CD4-positive, alpha-beta T cell treated with Interleukin-15 for 4 hours (primary cell): Measurements from ENCODE around the gene BCL6.
A peak's percentile ranks its signal among the peaks of the same experiment; 100 is the strongest.

Source experiments
- DNase-seq: peaks from one replicate; pipeline ENCODE4 v3.0.0-alpha.2; 2020; ENCODE audit warnings: low spot score

Gene BCL6

DNA sequence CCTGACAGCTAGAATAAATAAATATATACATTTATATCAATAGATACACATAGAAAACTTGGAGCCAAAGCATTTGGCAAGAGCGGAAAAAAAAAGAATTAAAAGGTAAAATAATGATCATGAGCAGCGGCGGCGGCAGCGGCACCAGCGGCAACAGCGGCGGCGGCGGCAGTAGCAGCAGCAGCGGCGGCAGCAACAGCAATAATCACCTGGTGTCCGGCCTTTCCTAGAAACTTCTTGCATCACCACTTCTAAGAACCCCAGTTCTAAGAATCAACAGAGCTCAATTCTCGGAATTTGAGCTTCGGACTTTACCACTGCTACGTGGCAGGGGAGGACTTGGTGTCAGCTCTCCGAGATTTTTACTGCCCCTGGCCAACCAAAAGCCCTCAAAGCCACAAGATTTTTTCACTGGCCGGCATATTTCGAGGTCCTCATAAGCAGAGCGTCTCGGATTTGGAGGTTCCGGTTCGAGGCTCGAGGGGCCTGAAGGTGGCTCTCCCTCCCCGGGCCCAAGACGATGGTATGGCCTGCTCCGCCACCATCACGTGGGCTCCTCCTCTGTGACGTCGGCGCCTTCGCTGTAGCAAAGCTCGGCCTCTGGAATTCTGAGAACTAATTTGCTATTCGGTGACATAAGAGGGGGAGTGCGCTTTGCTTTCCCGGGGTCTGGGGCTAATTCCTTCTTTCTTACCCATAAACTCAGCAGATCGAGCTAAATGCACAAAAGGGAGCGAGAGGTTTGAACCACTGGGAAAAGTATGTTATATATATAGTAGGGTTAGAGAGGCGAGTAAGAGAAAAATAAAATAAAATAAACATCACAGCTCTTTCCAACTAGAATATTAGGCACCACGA, at the start of gene BCL6:
Gene BCL6, minus strand, starts transcription at position 268 of the 858 bp plus-strand sequence. CDS start 11,775 bp downstream, outside the sequence.
- peak; percentile 97 for DNase-seq

- DNase-seq, result no peak
These were observed 49.5 kb upstream of the BCL6 start for GRCh38 chr3:187794731-187795130.

DNA sequence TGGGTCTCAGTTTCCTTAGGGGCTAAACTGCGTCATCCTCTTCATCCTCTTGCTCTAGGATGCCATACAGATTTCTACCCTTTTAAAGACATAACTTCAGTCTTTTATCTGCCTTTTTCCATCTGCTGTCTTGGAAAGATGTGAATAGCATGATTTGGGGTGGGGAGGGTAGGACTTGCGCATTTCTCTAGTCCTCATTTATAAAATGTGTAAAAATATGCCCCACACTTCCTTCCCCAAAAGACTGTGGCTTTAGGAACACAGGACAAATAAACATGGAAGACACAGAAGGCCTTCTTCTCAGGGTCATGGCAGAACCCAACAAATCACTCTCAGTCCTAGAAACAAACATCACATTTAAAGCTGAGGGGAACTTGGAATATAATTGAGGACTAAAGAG, 48.4 kb upstream of the BCL6 start:
- DNase-seq, result no peak

DNA sequence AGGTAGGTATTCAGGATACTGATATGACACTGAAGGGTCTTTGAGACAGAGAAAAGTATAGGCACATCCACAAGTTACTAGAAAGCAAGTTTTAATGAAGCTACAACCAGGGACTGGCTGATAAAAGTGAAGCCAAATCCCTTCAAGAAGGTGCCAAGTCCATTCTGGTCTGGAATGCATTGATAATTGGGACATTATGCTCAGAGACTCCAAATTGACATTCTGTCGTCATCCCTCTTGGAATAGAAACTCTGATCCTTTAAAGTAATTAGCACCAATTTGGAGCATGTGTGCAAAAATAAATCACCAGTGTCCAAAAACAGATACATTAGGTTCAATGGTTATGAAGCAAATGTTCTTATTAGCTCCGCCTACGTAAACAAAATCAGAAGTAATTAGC, 47.3 kb upstream of the BCL6 start:
- no peak for DNase-seq

DNA sequence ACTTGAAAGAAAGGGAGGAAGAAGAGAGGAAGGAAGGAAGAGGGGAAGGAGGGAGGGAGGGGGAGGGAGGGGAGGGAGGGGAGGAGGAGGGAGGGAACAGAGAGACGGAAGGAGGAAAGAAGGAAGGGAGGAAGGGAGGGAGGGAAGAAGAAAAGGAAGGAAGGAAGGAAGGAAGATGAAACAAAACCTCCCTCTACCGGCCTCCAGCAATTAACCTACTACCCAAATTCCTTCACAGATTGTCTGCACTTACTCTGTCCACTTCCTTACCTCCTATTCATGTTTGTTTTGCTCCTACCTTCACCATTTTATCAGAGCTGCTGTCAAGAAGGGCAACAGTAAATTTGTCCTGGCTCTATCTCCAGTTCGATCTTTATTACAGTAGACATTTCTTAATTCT, 44.6 kb upstream of the BCL6 start:
- DNase-seq, result no peak

DNA sequence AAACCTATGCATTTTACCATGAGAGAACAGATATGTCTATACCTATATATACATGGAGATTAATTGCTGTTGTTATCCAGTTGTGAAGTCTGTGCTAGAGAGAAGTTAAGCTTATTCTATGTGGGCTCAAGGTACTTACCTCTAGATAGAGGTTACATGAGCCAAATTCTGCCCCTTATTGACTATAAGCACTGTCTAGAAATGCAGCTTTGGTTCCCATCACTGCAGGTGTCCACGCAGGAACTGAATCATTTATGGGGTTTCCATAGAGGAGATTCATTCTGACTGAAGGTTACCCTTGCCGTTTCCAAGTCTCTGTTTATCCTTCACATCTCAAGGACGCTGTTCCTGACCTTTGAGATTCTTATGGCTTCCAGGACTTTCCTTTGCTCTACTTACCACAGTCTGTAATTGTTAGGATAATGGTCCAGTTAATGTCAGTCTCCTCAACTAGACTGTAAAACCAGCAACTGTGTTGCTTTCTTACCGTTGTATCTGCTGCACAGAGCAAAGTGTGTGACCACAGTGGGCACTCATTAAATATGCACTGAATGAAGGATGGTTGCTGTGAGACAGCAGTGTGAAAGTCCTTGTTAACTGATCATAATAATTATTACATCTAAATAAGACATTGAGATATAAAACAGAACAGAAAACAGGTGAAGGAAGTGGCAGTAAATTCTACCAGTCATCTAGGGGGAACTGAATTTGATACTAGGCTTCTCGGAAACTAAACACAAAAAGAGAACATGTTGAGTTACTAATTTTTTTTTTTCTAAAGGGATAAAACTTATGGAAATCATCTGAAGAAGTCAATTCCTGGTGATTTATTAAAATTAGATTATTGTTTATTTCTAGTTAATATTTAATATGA, 44.0 kb upstream of the BCL6 start:
- no peak for DNase-seq

DNA sequence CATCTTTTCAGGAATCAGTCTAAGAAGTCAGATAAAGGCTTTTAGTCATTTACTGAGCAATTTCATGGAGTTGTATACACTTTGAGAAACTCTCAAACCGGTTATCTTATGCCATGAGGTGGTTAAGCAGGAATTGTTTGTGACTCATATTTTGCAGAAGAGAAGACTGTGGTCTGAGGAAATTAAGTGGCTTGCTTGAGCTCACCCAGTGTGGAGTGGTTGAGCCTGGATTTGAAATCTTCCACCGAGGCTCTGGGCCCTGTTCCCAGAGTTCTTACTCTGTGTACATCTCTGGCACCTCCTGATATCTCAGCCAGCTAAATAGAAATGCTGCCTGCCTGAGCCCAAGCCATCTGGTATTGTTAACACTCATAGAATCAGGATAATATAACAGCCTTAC, 37.8 kb upstream of the BCL6 start:
- no peak for DNase-seq

DNA sequence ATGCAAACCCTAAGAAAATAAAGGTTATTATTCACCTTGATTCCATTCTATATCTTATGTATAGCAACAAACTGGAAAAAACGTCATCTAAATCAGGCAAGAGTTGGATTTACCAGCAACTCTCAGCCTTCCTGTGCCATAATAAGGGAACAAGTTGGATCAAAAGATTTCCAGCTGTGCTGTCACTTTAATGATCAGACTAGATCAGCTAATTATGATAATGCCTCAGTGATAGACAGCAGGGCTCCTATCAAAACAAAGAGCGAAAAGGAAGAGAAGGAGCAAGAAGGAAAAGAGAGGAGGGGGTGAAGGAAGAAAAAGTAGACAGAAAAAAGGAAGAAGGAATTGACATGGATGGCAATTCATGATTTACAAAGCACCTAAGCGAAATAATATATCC, 36.7 kb upstream of the BCL6 start:
- DNase-seq, result no peak

GRCh38 chr3:187781001-187781400, 35.7 kb upstream of the BCL6 start:
- no peak for DNase-seq

GRCh38 chr3:187778726-187779125, 33.5 kb upstream of the BCL6 start:
- no peak for DNase-seq

DNA sequence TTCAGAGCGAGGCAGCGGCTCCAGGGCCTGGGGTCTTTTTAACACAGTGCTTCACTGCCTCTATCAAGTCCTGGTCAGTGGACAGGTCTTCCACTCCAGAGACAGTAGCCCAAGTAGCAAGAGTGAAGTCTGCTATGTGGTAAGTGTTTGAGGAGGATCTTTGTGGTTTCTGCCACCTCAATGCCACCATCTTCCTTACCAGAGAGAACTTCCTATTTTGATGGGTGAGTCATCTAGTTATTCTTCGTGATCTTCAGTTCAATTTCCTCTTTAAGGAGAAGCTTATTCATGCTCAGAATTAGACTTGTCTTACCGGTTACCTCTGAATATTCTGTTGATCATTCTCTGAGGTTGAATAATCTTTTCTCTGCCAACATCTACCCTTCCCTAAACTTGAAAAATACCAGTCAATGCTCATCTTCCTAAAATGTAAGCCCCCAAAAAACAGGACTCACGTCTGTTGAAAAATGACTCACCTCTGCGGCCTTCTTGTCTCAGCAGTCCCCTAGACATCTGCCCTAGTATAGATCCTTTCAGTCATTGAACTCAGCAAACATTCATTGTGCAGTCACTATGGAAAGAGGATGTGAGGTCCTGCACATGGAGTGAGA, 32.2 kb upstream of the BCL6 start:
- peak; percentile 73 for DNase-seq

GRCh38 chr3:187775549-187775948, 30.3 kb upstream of the BCL6 start:
- DNase-seq, result no peak

- no peak for DNase-seq
These were observed 29.0 kb upstream of the BCL6 start for GRCh38 chr3:187774185-187774789.

DNA sequence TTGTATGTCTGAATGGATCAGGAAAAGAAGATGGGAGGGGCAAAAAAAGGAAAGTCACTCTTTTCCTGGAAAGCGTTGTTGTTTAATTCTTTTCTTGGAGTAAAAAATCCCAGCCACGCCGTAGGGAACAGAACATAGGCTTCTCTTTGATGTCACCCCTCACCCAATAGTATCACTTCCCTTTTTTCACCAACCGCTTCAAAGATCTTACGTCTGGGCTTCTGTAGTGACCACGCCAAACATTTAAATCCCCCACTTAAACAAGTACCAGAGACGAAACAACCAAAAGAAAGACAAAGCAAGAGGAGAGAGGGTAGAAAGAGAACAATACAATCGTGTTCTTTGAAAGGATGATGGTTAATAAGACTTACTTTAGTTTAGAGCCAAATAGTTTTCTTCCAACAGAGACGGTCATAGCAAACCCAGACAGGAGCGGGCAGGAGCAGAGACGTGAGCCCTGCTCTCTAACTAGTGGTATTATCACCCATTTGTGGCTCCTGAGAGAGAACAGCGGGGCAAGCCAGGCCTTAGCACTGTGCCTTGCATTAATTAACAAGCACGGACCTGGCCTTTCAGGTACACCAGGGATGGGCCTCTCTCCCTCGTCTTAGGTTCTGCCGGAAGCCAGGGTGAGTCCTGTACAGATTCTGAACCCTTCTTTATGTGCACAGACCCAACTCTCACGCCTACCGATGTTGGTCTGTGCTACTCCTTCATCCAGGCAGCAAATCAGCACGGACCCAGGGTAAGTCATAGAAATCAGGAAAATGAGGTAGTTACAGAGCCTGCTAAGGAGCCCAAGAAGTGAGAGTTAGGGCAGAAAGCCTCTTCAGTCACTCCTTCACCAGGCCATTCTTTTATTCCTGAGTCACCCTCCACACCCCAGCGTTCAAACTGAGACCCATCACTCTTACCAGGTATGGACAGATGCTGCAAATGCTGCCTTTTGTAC, 28.2 kb upstream of the BCL6 start:
- DNase-seq, result no peak

- DNase-seq, result peak; percentile 64
These were observed 25.0 kb upstream of the BCL6 start for GRCh38 chr3:187770224-187770623.

DNA sequence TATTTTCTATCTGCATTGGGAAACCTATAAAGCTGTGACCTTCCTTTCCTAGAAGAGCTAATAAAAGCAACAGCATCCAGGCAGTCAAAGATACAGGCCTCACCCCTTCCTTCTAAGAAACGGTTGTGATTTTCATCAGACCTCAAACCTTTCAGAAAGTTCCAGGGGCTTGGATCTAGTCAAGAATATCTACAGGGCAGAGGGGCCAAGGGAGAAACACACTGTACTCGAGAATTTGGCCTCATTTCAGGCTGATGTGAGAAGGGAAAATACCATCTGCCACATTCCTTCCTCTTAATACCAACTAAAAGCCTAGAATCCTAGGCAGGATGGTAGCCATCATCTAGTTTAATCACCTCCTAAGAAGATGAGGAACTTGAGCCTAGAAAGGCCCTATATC, 24.5 kb upstream of the BCL6 start:
- no peak for DNase-seq

DNA sequence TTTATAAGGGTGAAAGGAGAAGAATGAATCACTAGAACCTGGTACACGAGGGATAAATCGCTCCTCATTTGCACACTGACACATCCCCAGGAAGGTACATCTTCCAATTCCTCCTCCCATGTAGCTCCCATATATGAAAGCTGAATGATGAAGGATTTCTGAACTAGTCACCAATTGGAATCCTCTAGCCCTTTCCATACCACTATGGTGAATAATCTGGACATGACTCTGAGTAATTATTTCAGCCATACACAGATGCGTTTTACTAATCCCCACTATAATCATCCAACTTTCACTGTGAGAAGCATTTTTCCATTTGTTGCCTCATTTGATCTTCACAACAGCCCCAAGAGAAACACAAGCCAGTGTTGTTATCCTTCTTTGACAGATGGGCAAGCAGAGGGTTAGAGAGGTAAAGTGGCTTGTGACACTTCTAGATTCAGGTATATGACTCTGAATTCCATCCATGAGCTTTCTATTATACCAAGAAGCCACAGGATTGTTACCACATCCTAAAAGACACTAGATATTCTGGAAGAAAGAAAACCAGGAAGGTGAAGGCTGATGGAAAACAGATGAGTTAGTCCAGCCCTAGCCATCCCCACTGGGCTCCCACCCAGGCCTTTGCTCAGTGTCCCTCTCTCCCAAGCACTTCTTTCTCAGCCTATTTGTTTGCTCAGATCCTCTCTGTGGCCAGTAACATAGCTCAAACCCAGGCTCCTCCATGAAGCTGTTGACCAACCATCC, 22.2 kb upstream of the BCL6 start:
- DNase-seq, result no peak

DNA sequence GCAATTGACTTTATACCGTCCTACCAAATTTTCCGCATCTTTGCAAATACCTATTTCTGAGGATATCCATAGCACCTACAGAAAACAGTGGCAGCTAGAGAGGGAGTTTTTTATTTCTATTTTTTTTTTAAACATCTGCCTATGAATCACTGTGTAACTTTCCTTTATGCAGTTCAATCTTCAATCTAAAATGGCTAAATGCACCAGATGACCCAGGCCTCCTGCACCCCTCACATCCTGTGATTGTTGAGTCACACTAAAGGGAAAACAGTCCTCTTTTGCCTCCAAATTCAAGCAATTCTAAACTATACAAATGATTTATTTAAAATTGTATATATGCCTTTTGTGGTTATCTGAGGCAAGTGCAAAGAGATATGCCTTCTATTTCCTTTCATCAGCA, 20.1 kb upstream of the BCL6 start:
- no peak for DNase-seq

GRCh38 chr3:187763850-187764648, 18.8 kb upstream of the BCL6 start:
- DNase-seq, result no peak

DNA sequence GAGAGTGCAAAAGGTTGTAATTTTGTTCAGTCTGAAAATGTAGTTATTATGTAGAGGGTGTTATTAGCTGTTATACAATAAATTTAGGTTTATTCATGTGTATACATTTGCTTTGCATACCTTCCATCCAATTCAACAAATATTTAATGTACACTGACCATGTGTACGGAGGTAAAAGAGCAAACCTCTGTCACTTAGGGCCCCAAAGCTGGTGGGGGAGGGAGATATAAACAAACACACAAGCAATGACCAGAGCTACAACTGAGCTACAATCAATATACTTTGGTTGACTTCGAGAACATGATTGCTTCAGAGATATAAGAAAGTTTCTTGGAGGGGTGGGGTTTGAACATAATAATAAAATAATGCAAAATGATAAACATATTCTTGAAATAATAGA, 17.5 kb upstream of the BCL6 start:
- no peak for DNase-seq
